Suprapubic skin (tissue), 4 donors: ENCODE data around the gene TCHP. TPM values are rescaled to one million over a fixed set of nuclear protein-coding genes. Genes with fewer than 3 reads are reported as not detected.

Experiments
- DNase-seq, 2 donors: peaks; one replicate each; pipeline ENCODE4 v3.0.0-alpha.2; 2019; ENCODE audit warnings: low spot score in 2 of 2
- H3K27ac ChIP-seq: fragments of 200-600 bp; sonication (generic); one replicate; pipeline ENCODE4 v1.5.1; 2019
- H3K27me3 ChIP-seq: fragments of 200-600 bp; sonication (generic); one replicate; pipeline ENCODE4 v1.5.1; 2019
- H3K36me3 ChIP-seq: fragments of 200-600 bp; sonication (generic); one replicate; pipeline ENCODE4 v1.5.1; 2019
- H3K4me1 ChIP-seq: fragments of 200-600 bp; sonication (generic); one replicate; pipeline ENCODE4 v1.5.1; 2019
- H3K4me3 ChIP-seq: fragments of 200-600 bp; sonication (generic); one replicate; pipeline ENCODE4 v1.5.1; 2019; ENCODE audit warnings: mild to moderate bottlenecking
- H3K9me3 ChIP-seq: fragments of 200-600 bp; sonication (generic); one replicate; pipeline ENCODE4 v1.5.1; 2019
- EP300 ChIP-seq: sonication (generic); formaldehyde crosslinking; IDR thresholded peaks from one replicate; pipeline ENCODE4 v1.6.1; 2017; ENCODE audit warnings: antibody characterized with exemption
- POLR2A ChIP-seq, 2 donors: fragments of 450-650 bp; IDR thresholded peaks; one replicate each; pipeline ENCODE4 v1.6.1; 2017; ENCODE audit warnings: antibody characterized with exemption in 2 of 2, mild to moderate bottlenecking in 2 of 2, moderate library complexity in 2 of 2
- POLR2AphosphoS5 ChIP-seq, 3 donors: sonication (generic); formaldehyde crosslinking; IDR thresholded peaks; one replicate each; pipeline ENCODE4 v1.6.1; 2017; ENCODE audit warnings: antibody characterized with exemption in 3 of 3
- WGBS: methylation state at CpG from one replicate; pipeline ENCODE4 v1.1.5; 2018; 5-methylcytosine and 5-hydroxymethylcytosine counted together
- total RNA-seq, 4 donors: library from RNA; depleted of rRNA; stranded (reverse); fragments of >200 nt; gene quantifications; one replicate each; pipeline ENCODE4 v1.1.0, GENCODE V29; 2016
- TF ChIP-seq, protein P1 (sequence below), 2 donors: fragments of 200-600 bp in 1 of 2; fragments of 450-650 bp in 1 of 2; sonication (generic) in 1 of 2; IDR thresholded peaks; one replicate each; pipeline ENCODE4 v1.5.1; 2016 to 2019; ENCODE audit warnings: antibody characterized with exemption in 2 of 2, mild to moderate bottlenecking in 1 of 2, moderate library complexity in 1 of 2

Gene TCHP
- total RNA-seq, 4 donors from 2014 or later, result 22.6 to 96.4 (median 36.6) TPM

DNA sequence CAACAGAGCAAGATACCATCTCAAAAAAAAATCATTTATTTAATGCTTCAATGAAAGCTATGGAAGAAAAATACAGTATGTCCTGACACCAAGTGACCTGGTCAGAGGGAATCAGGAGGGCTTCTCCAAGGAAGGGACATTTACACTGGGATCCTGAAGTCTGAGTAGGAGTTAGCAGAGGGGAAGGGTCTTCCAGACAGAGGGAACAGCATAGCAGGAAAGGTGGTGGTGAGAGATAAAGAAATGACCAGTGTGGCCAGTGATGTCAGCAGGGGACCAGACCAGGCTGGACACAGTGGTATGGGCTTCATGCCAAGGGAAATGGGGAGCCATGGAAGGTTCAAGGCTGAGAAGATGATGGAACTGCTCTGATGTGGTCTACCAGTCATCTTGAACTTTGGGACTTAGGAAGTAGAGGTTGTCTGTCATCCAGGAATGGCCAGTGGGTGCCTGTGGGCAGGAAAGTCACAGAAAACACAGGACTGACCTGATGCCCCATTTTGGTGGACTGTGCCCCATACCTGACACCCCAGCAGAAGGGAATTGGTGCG is 7.8 kb upstream of the TCHP start:
- TF ChIP-seq POLR2AphosphoS5 (IDR thresholded peaks at IDR 0.05) (no peak), EP300 (no peak), POLR2A (IDR thresholded peaks at IDR 0.05) (no peak)
- TF ChIP-seq, protein P1, sequence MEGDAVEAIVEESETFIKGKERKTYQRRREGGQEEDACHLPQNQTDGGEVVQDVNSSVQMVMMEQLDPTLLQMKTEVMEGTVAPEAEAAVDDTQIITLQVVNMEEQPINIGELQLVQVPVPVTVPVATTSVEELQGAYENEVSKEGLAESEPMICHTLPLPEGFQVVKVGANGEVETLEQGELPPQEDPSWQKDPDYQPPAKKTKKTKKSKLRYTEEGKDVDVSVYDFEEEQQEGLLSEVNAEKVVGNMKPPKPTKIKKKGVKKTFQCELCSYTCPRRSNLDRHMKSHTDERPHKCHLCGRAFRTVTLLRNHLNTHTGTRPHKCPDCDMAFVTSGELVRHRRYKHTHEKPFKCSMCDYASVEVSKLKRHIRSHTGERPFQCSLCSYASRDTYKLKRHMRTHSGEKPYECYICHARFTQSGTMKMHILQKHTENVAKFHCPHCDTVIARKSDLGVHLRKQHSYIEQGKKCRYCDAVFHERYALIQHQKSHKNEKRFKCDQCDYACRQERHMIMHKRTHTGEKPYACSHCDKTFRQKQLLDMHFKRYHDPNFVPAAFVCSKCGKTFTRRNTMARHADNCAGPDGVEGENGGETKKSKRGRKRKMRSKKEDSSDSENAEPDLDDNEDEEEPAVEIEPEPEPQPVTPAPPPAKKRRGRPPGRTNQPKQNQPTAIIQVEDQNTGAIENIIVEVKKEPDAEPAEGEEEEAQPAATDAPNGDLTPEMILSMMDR (IDR thresholded peaks at IDR 0.05), result no peak
- no peaks in the 10 kb centered on the region for H3K9me3 ChIP-seq
- no peaks in the 10 kb centered on the region for H3K27me3 ChIP-seq
- no peaks in the 10 kb centered on the region for H3K36me3 ChIP-seq
- H3K4me1 ChIP-seq, result peaks cover 48% of the 10 kb centered on the region
- H3K4me3 ChIP-seq, result no peak overlapping the region
- no peak for DNase-seq
- no peak overlapping the region for H3K27ac ChIP-seq
- WGBS, result 89% methylated on average over 1 of the region's 1 CpG

DNA sequence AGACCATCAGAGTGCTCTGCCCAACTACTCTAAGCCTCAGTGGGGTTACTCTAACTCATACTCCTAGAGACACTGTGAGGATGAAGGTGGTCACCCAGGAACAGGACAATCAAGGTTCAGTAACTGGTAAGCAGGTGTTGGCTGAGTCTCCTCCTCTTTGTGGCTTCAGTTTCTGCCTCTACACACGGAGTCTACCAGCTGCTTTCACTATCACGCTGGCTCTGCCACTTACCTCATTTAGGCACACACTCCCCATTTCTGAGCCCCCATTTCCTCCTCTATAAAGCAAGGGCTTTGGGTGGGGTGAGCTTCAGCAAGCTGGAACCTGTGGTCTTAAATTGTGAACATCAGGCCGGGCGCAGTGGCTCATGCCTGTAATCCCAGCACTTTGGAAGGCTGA is 7.3 kb upstream of the TCHP start:
- Histone ChIP-seq H3K27ac (peak overlapping the region; percentile 29), H3K4me1 (peaks cover 44% of the 10 kb centered on the region), H3K9me3 (no peaks in the 10 kb centered on the region), H3K36me3 (no peaks in the 10 kb centered on the region), H3K4me3 (no peak overlapping the region), H3K27me3 (no peaks in the 10 kb centered on the region)
- DNase-seq, result no peak
- no peak for TF ChIP-seq POLR2AphosphoS5 (IDR thresholded peaks at IDR 0.05)
- TF ChIP-seq EP300, result no peak
- no peak for TF ChIP-seq POLR2A (IDR thresholded peaks at IDR 0.05)
- TF ChIP-seq, protein P1 (IDR thresholded peaks at IDR 0.05), result no peak
- WGBS, result 49% methylated on average over 4 of the region's 4 CpGs

DNA sequence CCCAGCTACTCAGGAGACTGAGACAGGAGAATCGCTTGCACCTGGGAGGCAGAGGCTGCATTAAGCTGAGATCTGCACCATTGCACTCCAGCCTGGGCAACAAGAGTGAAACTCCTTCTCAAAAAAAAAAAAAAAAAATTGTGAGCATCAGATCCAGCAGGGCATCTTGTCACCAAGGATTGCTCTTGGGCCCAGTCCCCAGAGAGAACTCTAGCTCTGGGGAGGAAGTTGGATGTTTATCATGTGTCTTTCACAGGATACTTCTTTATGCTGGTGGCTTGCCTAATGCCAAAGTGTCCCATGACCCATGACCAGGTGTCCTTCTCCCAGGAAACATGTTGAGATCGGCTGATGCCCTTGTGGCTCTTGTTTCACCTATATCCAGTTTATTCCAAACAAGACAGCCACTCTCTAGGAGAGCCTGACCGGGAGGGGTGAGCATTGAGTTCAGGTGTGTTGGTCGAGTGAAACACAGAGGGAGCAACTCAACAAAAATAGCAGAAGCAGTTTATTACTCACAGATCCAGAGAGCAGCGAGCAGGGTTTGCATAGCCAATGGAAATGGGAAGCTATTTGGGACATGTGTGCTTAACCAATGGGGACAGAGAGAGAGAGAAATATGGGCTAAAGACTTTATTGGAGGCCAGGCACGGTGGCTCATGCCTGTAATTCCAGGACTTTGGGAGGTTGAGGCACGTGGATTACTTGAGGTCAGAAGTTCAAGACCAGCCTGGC is 6.6 kb upstream of the TCHP start:
- H3K4me1 ChIP-seq, result peaks cover 38% of the 10 kb centered on the region
- H3K27ac ChIP-seq, result peak overlapping the region; percentile 29
- DNase-seq, result no peak
- no peaks in the 10 kb centered on the region for H3K27me3 ChIP-seq
- WGBS, result 85% methylated on average over 7 of the region's 7 CpGs
- TF ChIP-seq EP300, result no peak
- TF ChIP-seq POLR2A (IDR thresholded peaks at IDR 0.05), result no peak
- TF ChIP-seq, protein P1 (IDR thresholded peaks at IDR 0.05), result no peak
- TF ChIP-seq POLR2AphosphoS5 (IDR thresholded peaks at IDR 0.05), result no peak
- H3K4me3 ChIP-seq, result no peak overlapping the region
- no peaks in the 10 kb centered on the region for H3K36me3 ChIP-seq
- H3K9me3 ChIP-seq, result no peaks in the 10 kb centered on the region

DNA sequence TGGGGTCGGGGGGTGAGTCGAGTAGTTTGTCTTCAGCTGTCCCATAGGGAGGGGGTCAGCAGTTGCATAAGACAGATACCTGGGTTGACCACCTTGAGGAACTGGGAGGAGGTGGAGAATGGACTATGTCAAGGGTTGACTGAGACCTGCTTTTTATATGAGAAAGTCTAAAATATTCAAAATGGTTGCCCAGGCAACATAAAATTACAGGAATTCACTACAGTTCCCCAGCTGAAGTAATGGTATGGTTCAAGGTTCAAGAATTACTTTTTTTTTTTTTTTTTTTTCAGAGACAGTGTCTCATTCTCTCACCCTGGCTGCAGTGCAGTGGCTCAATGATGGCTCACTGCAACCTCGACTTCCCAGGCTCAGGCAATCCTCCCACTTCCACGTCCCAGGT is 5.1 kb upstream of the TCHP start:
- no peaks in the 10 kb centered on the region for H3K36me3 ChIP-seq
- no peak overlapping the region for H3K27ac ChIP-seq
- H3K4me1 ChIP-seq, result peaks cover 33% of the 10 kb centered on the region
- TF ChIP-seq, protein P1 (IDR thresholded peaks at IDR 0.05), result no peak
- no peak for TF ChIP-seq POLR2A (IDR thresholded peaks at IDR 0.05)
- no peak for TF ChIP-seq POLR2AphosphoS5 (IDR thresholded peaks at IDR 0.05)
- no peak for TF ChIP-seq EP300
- WGBS, result 78% methylated on average over 4 of the region's 4 CpGs
- DNase-seq, result no peak
- no peaks in the 10 kb centered on the region for H3K9me3 ChIP-seq
- H3K27me3 ChIP-seq, result no peaks in the 10 kb centered on the region
- no peak overlapping the region for H3K4me3 ChIP-seq

DNA sequence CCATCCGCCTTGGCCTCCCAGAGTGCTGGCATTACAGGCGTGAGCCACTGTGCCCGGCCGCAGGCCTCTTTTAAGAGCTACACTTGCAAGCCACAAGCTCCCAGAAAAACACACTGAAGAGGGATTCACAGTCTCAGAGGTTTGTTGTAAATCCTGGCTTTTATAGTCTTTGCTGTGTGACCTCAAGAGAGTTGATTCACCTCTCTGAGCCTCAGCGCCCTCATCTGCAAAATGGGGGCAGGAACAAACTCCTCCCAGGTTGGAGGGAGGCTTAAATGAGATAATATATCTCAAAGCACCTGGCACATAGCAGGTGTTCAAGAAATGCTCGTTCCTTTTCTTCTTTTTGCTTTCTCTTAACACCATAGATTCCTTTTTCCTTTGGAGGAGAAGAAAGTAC is 3.9 kb upstream of the TCHP start:
- no peak for TF ChIP-seq POLR2A (IDR thresholded peaks at IDR 0.05)
- no peak for TF ChIP-seq POLR2AphosphoS5 (IDR thresholded peaks at IDR 0.05)
- Histone ChIP-seq H3K4me1 (peaks cover 31% of the 10 kb centered on the region), H3K27me3 (no peaks in the 10 kb centered on the region), H3K4me3 (no peak overlapping the region), H3K27ac (no peak overlapping the region), H3K9me3 (no peaks in the 10 kb centered on the region), H3K36me3 (no peaks in the 10 kb centered on the region)
- no peak for DNase-seq
- WGBS, result 89% methylated on average over 6 of the region's 6 CpGs
